Mesenchymal stem cell (in vitro differentiated cells and primary cell): ENCODE measurements around the gene SEC23B.

ENCODE experiments used
- DNase-seq: peaks from one replicate; pipeline ENCODE4 v3.0.0-alpha.2; 2013
- H2AFZ ChIP-seq: one replicate; pipeline ENCODE4 v1.6.1; 2013; ENCODE audit warnings: low read depth, mild to moderate bottlenecking, control low read depth, inconsistent platforms, low read length, moderate library complexity
- H2AK5ac ChIP-seq: 2 replicates; pipeline ENCODE4 v1.6.1; 2013; ENCODE audit warnings: low read length, moderate library complexity, mild to moderate bottlenecking, inconsistent platforms; ENCODE audit not compliant: severe bottlenecking
- H2BK120ac ChIP-seq: one replicate; pipeline ENCODE4 v1.6.1; 2013; ENCODE audit warnings: low read depth, mild to moderate bottlenecking, inconsistent platforms, low read length, moderate library complexity
- H2BK12ac ChIP-seq, 2 experiments: one replicate each; pipeline ENCODE4 v1.6.1; 2013; ENCODE audit warnings: inconsistent platforms in 2 of 2, low read length in 2 of 2, mild to moderate bottlenecking in 2 of 2, moderate library complexity in 2 of 2, control low read depth in 1 of 2
- H2BK15ac ChIP-seq: one replicate; pipeline ENCODE4 v1.6.1; 2013; ENCODE audit warnings: mild to moderate bottlenecking, low read depth, inconsistent platforms; ENCODE audit not compliant: poor library complexity, severe bottlenecking
- H2BK5ac ChIP-seq: 2 replicates; pipeline ENCODE4 v1.6.1; 2013; ENCODE audit warnings: low read depth, mild to moderate bottlenecking, low read length, control low read depth, inconsistent platforms; ENCODE audit not compliant: poor library complexity, severe bottlenecking
- H3K14ac ChIP-seq, 2 experiments: one replicate each; pipeline ENCODE4 v1.6.1; 2013; ENCODE audit warnings: inconsistent platforms in 2 of 2, low read length in 2 of 2, control low read depth in 1 of 2, mild to moderate bottlenecking in 1 of 2, moderate library complexity in 1 of 2
- H3K18ac ChIP-seq, 2 experiments: one replicate each; pipeline ENCODE4 v1.6.1; 2013; ENCODE audit warnings: inconsistent platforms in 2 of 2, low read length in 2 of 2, control low read depth in 1 of 2, low read depth in 1 of 2, mild to moderate bottlenecking in 1 of 2
- H3K23ac ChIP-seq, 2 experiments: one replicate each; pipeline ENCODE4 v1.6.1; 2013; ENCODE audit warnings: inconsistent platforms in 2 of 2, low read length in 2 of 2, mild to moderate bottlenecking in 2 of 2, moderate library complexity in 2 of 2, control low read depth in 1 of 2
- H3K27ac ChIP-seq: 2 replicates; pipeline ENCODE4 v1.5.1; 2013; ENCODE audit warnings: mild to moderate bottlenecking, moderate library complexity, low read length, control low read depth, inconsistent platforms; ENCODE audit not compliant: poor library complexity, severe bottlenecking
- H3K27me3 ChIP-seq, 2 experiments: 2 replicates each; pipeline versions ENCODE4 v1.6.1 to v1.7.0; 2013; ENCODE audit warnings: low read length in 2 of 2, mild to moderate bottlenecking in 2 of 2, moderate library complexity in 2 of 2, control low read depth in 1 of 2, inconsistent platforms in 1 of 2; ENCODE audit not compliant: control insufficient read depth in 1 of 2, insufficient read depth in 1 of 2
- H3K36me3 ChIP-seq, 2 experiments: 2 replicates each; pipeline versions ENCODE4 v1.6.1 to v1.7.0; 2013; ENCODE audit warnings: low read length in 2 of 2, control low read depth in 1 of 2, inconsistent platforms in 1 of 2, low read depth in 1 of 2, mild to moderate bottlenecking in 1 of 2; ENCODE audit not compliant: insufficient read depth in 2 of 2, control insufficient read depth in 1 of 2
- H3K4ac ChIP-seq, 2 experiments: one replicate each; pipeline ENCODE4 v1.6.1; 2013; ENCODE audit warnings: inconsistent platforms in 2 of 2, low read length in 2 of 2, mild to moderate bottlenecking in 2 of 2, moderate library complexity in 2 of 2, control low read depth in 1 of 2, low read depth in 1 of 2
- H3K4me1 ChIP-seq: 2 replicates; pipeline ENCODE4 v1.6.1; 2013; ENCODE audit warnings: low read depth, low read length, control low read depth; ENCODE audit not compliant: control insufficient read depth, insufficient read depth
- H3K4me2 ChIP-seq: 2 replicates; pipeline ENCODE4 v1.6.1; 2013; ENCODE audit warnings: low read length, mild to moderate bottlenecking, inconsistent platforms; ENCODE audit not compliant: poor library complexity, severe bottlenecking
- H3K4me3 ChIP-seq, 2 experiments: 2 replicates each; pipeline versions ENCODE4 v1.5.1 to v1.7.0; 2013; ENCODE audit warnings: low read length in 2 of 2, mild to moderate bottlenecking in 2 of 2, control low read depth in 1 of 2, low read depth in 1 of 2; ENCODE audit not compliant: insufficient read depth in 1 of 2
- H3K79me1 ChIP-seq: replicated peaks from 2 replicates; pipeline ENCODE4 v1.6.1; 2013; ENCODE audit warnings: mild to moderate bottlenecking, control low read depth, low read length, inconsistent platforms; ENCODE audit not compliant: poor library complexity, severe bottlenecking
- H3K9ac ChIP-seq: 2 replicates; pipeline ENCODE4 v1.7.0; 2013; ENCODE audit warnings: mild to moderate bottlenecking, low read length, moderate library complexity
- H3K9me3 ChIP-seq: 2 replicates; pipeline ENCODE4 v1.7.0; 2013; ENCODE audit warnings: mild to moderate bottlenecking, low read length; ENCODE audit not compliant: control insufficient read depth
- H4K8ac ChIP-seq: one replicate; pipeline ENCODE4 v1.6.1; 2013; ENCODE audit warnings: inconsistent platforms, mild to moderate bottlenecking, low read length, moderate library complexity
- H4K91ac ChIP-seq: one replicate; pipeline ENCODE4 v1.6.1; 2013; ENCODE audit warnings: mild to moderate bottlenecking, low read length, inconsistent platforms
- WGBS: methylation state at CpG from one replicate; pipeline ENCODE4 v1.1.7; 2013; ENCODE audit warnings: mixed read lengths; 5-methylcytosine and 5-hydroxymethylcytosine counted together

The SEC23B gene

DNA sequence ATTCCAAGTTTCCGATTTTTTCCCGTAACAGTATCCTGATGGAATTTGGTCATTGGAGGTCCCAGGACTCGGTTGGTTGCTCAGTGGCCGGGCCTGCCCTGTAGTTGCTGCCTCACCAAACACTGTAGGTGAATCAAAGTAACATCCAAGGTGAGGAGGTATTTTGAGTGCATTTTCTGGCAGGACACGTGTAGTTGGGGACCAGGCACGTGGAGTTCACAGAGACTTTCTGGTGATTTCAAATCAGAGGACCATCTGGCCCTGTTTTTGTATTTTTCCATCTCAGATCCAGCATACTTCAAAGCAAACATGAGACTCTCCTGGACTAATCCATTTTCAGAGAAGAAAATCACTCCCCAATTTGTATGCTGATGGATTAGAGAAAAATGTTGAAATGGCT lies 70.2 kb downstream of the SEC23B start:
- no peaks in the 10 kb centered on the region for H3K9me3 ChIP-seq
- H3K27ac ChIP-seq: no peak overlapping the region
- no peaks in the 10 kb centered on the region for H3K4me1 ChIP-seq
- H3K4ac ChIP-seq: no peak overlapping the region
- no peak overlapping the region for H3K23ac ChIP-seq
- H2AFZ ChIP-seq: no peak overlapping the region
- DNase-seq: no peak
- H4K91ac ChIP-seq: no peak overlapping the region
- H2BK5ac ChIP-seq: no peak overlapping the region
- peaks cover 2% of the 10 kb centered on the region for H3K79me1 ChIP-seq
- no peak overlapping the region for H3K9ac ChIP-seq
- no peak overlapping the region for H2BK12ac ChIP-seq
- H3K14ac ChIP-seq: no peak overlapping the region
- no peak overlapping the region for H2BK15ac ChIP-seq
- H3K36me3 ChIP-seq: no peaks in the 10 kb centered on the region
- H3K4me3 ChIP-seq: no peak overlapping the region
- no peak overlapping the region for H2BK120ac ChIP-seq
- no peak overlapping the region for H4K8ac ChIP-seq
- WGBS: 87% methylated on average over 6 of the region's 6 CpGs
- no peak overlapping the region for H3K18ac ChIP-seq
- H3K4me2 ChIP-seq: no peak overlapping the region
- no peak overlapping the region for H2AK5ac ChIP-seq
- H3K27me3 ChIP-seq: no peaks in the 10 kb centered on the region

GRCh38 chr20:18578581-18578980 lies 70.8 kb downstream of the SEC23B start:
- Histone ChIP-seq H4K8ac (no peak overlapping the region), H2BK5ac (no peak overlapping the region), H2AFZ (no peak overlapping the region), H3K14ac (no peak overlapping the region), H2BK15ac (no peak overlapping the region), H3K4me1 (no peaks in the 10 kb centered on the region), H3K9ac (no peak overlapping the region), H3K36me3 (no peaks in the 10 kb centered on the region), H3K9me3 (no peaks in the 10 kb centered on the region), H3K4ac (no peak overlapping the region), H2BK12ac (no peak overlapping the region), H3K4me3 (no peak overlapping the region), H3K79me1 (peaks cover 2% of the 10 kb centered on the region), H3K27ac (no peak overlapping the region), H4K91ac (no peak overlapping the region), H3K23ac (no peak overlapping the region), H3K18ac (no peak overlapping the region), H3K27me3 (no peaks in the 10 kb centered on the region), H2AK5ac (no peak overlapping the region), H2BK120ac (no peak overlapping the region), H3K4me2 (no peak overlapping the region)
- WGBS: 97% methylated on average over 6 of the region's 6 CpGs
- no peak for DNase-seq

DNA sequence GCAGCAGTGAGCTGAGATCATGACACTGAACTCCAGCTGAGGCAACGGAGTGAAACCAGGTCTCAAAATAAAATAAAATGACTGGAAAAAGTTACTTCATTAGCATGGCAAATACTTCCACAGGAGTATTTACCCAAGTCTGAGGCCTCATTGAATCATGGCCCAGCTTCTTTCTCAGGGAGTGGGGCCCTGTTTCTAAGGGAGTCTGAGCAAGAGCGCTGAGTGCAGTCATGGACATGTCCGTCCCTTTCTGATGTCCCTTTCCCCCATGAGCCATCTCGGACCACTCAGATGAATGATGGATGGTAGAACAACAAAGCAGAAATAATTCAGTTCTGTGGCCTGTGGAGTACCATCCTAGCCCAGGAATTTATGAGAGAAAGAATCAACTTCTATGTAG lies 72.3 kb downstream of the SEC23B start:
- no peak overlapping the region for H2BK120ac ChIP-seq
- no peak overlapping the region for H3K18ac ChIP-seq
- H2BK12ac ChIP-seq: no peak overlapping the region
- H3K27ac ChIP-seq: no peak overlapping the region
- H2BK5ac ChIP-seq: no peak overlapping the region
- no peak overlapping the region for H2AK5ac ChIP-seq
- 97% methylated on average over 3 of the region's 4 CpGs for WGBS
- H3K4me3 ChIP-seq: no peak overlapping the region
- H4K8ac ChIP-seq: no peak overlapping the region
- no peak overlapping the region for H3K4me2 ChIP-seq
- no peak overlapping the region for H3K14ac ChIP-seq
- no peak overlapping the region for H3K9ac ChIP-seq
- no peaks in the 10 kb centered on the region for H3K36me3 ChIP-seq
- no peak overlapping the region for H3K23ac ChIP-seq
- H2BK15ac ChIP-seq: no peak overlapping the region
- DNase-seq: no peak
- no peaks in the 10 kb centered on the region for H3K27me3 ChIP-seq
- H3K4ac ChIP-seq: no peak overlapping the region
- H2AFZ ChIP-seq: no peak overlapping the region
- peaks cover 2% of the 10 kb centered on the region for H3K79me1 ChIP-seq
- no peaks in the 10 kb centered on the region for H3K9me3 ChIP-seq
- peaks cover 2% of the 10 kb centered on the region for H3K4me1 ChIP-seq
- H4K91ac ChIP-seq: no peak overlapping the region

DNA sequence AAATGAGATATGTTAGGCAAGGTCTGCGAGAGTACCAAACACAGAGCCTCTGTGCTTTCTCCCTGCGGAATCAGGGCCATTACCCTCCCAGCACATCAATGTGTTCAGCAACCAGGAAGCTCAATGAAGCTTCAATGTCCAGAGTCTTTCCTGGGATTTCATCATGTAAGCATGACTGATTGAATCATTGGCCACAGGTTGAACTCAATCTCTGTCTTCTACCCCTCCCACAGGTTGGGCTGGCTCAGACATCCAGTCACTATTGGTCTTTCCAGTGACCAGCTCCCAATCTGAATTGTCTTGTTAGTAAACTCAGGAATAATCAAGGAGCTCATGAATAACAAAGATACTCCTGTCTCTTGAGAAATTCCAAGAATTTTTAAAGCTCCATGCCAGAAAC lies 77.4 kb downstream of the SEC23B start:
- no peak overlapping the region for H2BK15ac ChIP-seq
- 97% methylated on average over 2 of the region's 2 CpGs for WGBS

More for the DNA sequence above, 77.4 kb downstream of the SEC23B start:
- Histone ChIP-seq H3K27ac (peak overlapping the region; percentile 44), H3K18ac (no peak overlapping the region), H3K4me3 (no peak overlapping the region), H2BK5ac (no peak overlapping the region), H3K4me1 (peaks cover 6% of the 10 kb centered on the region), H2AK5ac (no peak overlapping the region), H3K27me3 (no peaks in the 10 kb centered on the region), H3K4me2 (no peak overlapping the region), H3K9me3 (no peaks in the 10 kb centered on the region), H4K91ac (no peak overlapping the region), H3K36me3 (no peaks in the 10 kb centered on the region), H3K23ac (no peak overlapping the region), H3K14ac (no peak overlapping the region), H2BK120ac (no peak overlapping the region), H4K8ac (no peak overlapping the region), H2AFZ (no peak overlapping the region), H3K4ac (no peak overlapping the region), H2BK12ac (no peak overlapping the region), H3K79me1 (no peaks in the 10 kb centered on the region), H3K9ac (no peak overlapping the region)
- DNase-seq: peak; percentile 31
